K562 treated with DMSO at 1 percent for 48 hours (cell line): ENCODE results near the gene EBF3. TPM values are rescaled to one million over a fixed set of nuclear protein-coding genes. Genes with fewer than 3 reads are reported as not detected.

Experiments
- total RNA-seq: library from RNA; unstranded; fragments of 300-600 nt; gene quantifications from 2 replicates; pipeline ENCODE4 v1.2.3, GENCODE V29; 2022; ENCODE audit warnings: low replicate concordance; ENCODE audit errors: extremely low read depth

The EBF3 gene, protein sequence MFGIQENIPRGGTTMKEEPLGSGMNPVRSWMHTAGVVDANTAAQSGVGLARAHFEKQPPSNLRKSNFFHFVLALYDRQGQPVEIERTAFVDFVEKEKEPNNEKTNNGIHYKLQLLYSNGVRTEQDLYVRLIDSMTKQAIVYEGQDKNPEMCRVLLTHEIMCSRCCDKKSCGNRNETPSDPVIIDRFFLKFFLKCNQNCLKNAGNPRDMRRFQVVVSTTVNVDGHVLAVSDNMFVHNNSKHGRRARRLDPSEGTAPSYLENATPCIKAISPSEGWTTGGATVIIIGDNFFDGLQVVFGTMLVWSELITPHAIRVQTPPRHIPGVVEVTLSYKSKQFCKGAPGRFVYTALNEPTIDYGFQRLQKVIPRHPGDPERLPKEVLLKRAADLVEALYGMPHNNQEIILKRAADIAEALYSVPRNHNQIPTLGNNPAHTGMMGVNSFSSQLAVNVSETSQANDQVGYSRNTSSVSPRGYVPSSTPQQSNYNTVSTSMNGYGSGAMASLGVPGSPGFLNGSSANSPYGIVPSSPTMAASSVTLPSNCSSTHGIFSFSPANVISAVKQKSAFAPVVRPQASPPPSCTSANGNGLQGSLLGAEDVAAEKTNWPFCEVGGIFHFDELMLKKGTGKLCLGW
- total RNA-seq, result not detected in 2 replicates

DNA sequence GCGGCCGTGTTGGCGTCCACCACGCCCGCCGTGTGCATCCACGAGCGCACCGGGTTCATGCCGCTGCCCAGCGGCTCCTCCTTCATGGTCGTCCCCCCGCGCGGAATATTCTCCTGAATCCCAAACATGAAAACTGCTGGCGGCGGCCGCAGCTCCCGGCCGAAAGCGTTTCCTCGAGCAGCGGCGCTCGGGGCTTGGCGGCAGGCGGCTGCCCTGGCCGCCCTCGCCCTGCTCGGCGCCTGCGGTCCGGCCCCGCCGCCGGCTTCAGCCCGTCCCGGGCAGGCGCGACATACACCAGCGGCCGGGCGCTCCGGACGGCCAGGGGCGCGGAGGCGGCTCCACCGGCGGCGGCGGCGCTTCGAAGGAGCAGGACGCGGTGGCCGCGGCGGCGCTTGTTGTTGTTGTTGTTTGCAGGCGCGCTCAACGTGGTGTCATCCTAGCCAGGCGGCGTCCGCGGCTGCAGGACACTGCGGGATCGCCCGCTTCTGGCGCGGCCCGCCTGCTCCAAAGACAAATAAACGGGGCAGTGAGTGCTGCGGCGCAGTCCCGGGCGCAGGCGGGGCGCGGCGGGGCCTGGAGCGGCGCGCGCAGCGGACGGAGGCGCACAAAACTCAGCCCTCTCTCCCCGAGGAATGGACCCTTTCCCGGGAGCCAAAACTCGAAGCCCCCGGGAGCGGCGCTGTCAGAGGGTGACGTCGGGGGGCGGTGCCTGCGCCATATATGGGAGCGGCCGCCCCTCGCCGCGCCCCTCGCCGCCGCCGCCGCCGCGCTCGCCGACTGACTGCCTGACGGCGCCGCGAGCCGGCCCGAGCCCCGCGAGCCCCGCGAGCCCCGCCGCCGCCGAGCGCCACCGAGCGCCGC is at the start of gene EBF3:
Gene EBF3, minus strand, starts transcription at position 634 of the 861 bp plus-strand sequence. Its CDS starts 506 bp downstream, at position 128.

Other genes with a start within 250 kb of the EBF3 start
- gene C10orf143, start 146.6 kb upstream of the EBF3 start, total RNA-seq, result not detected in 2 replicates
- gene GLRX3, start 172.1 kb upstream of the EBF3 start, total RNA-seq, result not detected in 2 replicates